HG03469 (cell line): Measurements from ENCODE around the gene ATP6V1F.

Experiments used
- ATAC-seq: cut with Tn5 transposase; IDR thresholded peaks from one replicate; pipeline ENCODE4 v1.9.1; 2021; ENCODE audit warnings: mild to moderate bottlenecking, moderate library complexity, moderate number of reproducible peaks; ENCODE audit not compliant: unreplicated experiment

Gene ATP6V1F

GRCh38 chr7:128914566-128915151 is 52.0 kb downstream of the ATP6V1F start:
- no peak for ATAC-seq

GRCh38 chr7:128915271-128915819 is 52.7 kb downstream of the ATP6V1F start:
- ATAC-seq: no peak
